Astrocyte (in vitro differentiated cells and primary cell): ENCODE results near the gene ANKS1A. TPM values are rescaled to one million over a fixed set of nuclear protein-coding genes. Genes with fewer than 3 reads are reported as not detected.

Source experiments
- DNase-seq: peaks from one replicate; pipeline ENCODE4 v3.0.0-alpha.2; 2010; ENCODE audit warnings: low read depth
- FAIRE-seq: peaks from 2 replicates; lab custom pipeline; 2011; peaks lifted over from hg19 to GRCh38; lab: Jason Lieb, UNC
- H2AFZ ChIP-seq: 2 replicates; pipeline ENCODE4 v1.6.0; 2012; ENCODE audit warnings: low read depth, low read length, inconsistent platforms
- H3K27ac ChIP-seq: 2 replicates; pipeline ENCODE4 v1.5.1; 2011; ENCODE audit warnings: low read depth, low read length, inconsistent platforms
- H3K27me3 ChIP-seq: 2 replicates; pipeline ENCODE4 v1.6.0; 2011; ENCODE audit warnings: low read length, inconsistent platforms; ENCODE audit not compliant: insufficient read depth
- H3K36me3 ChIP-seq: 2 replicates; pipeline ENCODE4 v1.5.1; 2011; ENCODE audit warnings: low read length, inconsistent platforms; ENCODE audit not compliant: insufficient read depth
- H3K4me1 ChIP-seq: 2 replicates; pipeline ENCODE4 v1.5.1; 2011; ENCODE audit warnings: low read length, inconsistent platforms; ENCODE audit not compliant: insufficient read depth
- H3K4me2 ChIP-seq: 2 replicates; pipeline ENCODE4 v1.6.0; 2012; ENCODE audit warnings: low read length, inconsistent platforms
- H3K4me3 ChIP-seq: 2 replicates; pipeline ENCODE4 v1.5.1; 2011; ENCODE audit warnings: low read depth, mild to moderate bottlenecking, low read length, inconsistent platforms; ENCODE audit not compliant: insufficient read depth
- H3K79me2 ChIP-seq: 2 replicates; pipeline ENCODE4 v1.6.0; 2012; ENCODE audit warnings: mild to moderate bottlenecking, low read length, inconsistent platforms; ENCODE audit not compliant: insufficient read depth
- H3K9ac ChIP-seq: 2 replicates; pipeline ENCODE4 v1.6.0; 2012; ENCODE audit warnings: mild to moderate bottlenecking, low read length, inconsistent platforms
- H3K9me3 ChIP-seq: 2 replicates; pipeline ENCODE4 v1.5.1; 2012; ENCODE audit warnings: low read depth, mild to moderate bottlenecking, low read length, inconsistent platforms; ENCODE audit not compliant: insufficient read depth
- H4K20me1 ChIP-seq: 2 replicates; pipeline ENCODE4 v1.6.0; 2012; ENCODE audit warnings: low read length, inconsistent platforms; ENCODE audit not compliant: insufficient read depth
- H3K27ac Mint-ChIP-seq: one replicate; pipeline ENCODE4 v1.8.0; 2021; ENCODE audit warnings: mild to moderate bottlenecking, mixed read lengths; ENCODE audit not compliant: unreplicated experiment
- H3K27me3 Mint-ChIP-seq: one replicate; pipeline ENCODE4 v1.8.0; 2021; ENCODE audit warnings: low read depth, mixed read lengths; ENCODE audit not compliant: unreplicated experiment
- H3K36me3 Mint-ChIP-seq: one replicate; pipeline ENCODE4 v1.8.0; 2021; ENCODE audit warnings: low read depth, mixed read lengths; ENCODE audit not compliant: unreplicated experiment
- H3K4me1 Mint-ChIP-seq: one replicate; pipeline ENCODE4 v1.8.0; 2021; ENCODE audit warnings: low read depth, mixed read lengths; ENCODE audit not compliant: unreplicated experiment
- H3K4me3 Mint-ChIP-seq: one replicate; pipeline ENCODE4 v1.8.0; 2021; ENCODE audit warnings: mild to moderate bottlenecking, moderate library complexity, mixed read lengths; ENCODE audit not compliant: unreplicated experiment
- H3K9me3 Mint-ChIP-seq: one replicate; pipeline ENCODE4 v1.8.0; 2021; ENCODE audit warnings: mild to moderate bottlenecking, mixed read lengths; ENCODE audit not compliant: unreplicated experiment
- EZH2 ChIP-seq: IDR thresholded peaks from 2 replicates; pipeline ENCODE4 v1.6.1; 2012; ENCODE audit warnings: mild to moderate bottlenecking, low read length, inconsistent platforms; ENCODE audit not compliant: insufficient read depth
- total RNA-seq: library from RNA; stranded (reverse); gene quantifications from 2 replicates; pipeline ENCODE4 v1.2.1, GENCODE V29; 2021
- TF ChIP-seq, protein P1 (sequence below): IDR thresholded peaks from 2 replicates; pipeline ENCODE4 v1.5.1; 2011; ENCODE audit warnings: low read depth, mild to moderate bottlenecking, inconsistent platforms, low read length, moderate library complexity; ENCODE audit not compliant: insufficient read depth

The ANKS1A gene
- total RNA-seq, 1 donor from 2014 or later, result 18.0 TPM

DNA sequence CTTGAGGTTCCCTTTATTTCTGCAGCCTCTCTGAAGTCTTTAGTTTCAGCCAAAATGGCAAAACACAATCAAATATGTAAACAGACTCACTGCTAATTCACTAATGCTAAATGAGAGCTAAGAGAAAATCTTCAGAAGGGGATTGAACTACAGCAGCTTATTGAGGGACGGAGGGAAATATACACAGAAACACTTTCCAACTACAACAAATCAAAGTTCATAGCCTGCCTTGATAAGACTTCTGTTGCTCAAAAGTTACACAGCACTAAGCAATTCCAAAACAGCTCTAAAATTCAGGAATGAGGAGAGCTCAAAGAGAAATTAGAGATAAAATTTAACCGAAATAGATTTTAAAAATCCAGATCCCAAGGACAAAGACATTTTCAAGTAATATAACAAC lies 250.4 kb downstream of the ANKS1A start:
- no peak for TF ChIP-seq EZH2
- TF ChIP-seq, protein P1, sequence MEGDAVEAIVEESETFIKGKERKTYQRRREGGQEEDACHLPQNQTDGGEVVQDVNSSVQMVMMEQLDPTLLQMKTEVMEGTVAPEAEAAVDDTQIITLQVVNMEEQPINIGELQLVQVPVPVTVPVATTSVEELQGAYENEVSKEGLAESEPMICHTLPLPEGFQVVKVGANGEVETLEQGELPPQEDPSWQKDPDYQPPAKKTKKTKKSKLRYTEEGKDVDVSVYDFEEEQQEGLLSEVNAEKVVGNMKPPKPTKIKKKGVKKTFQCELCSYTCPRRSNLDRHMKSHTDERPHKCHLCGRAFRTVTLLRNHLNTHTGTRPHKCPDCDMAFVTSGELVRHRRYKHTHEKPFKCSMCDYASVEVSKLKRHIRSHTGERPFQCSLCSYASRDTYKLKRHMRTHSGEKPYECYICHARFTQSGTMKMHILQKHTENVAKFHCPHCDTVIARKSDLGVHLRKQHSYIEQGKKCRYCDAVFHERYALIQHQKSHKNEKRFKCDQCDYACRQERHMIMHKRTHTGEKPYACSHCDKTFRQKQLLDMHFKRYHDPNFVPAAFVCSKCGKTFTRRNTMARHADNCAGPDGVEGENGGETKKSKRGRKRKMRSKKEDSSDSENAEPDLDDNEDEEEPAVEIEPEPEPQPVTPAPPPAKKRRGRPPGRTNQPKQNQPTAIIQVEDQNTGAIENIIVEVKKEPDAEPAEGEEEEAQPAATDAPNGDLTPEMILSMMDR, result no peak
- H3K36me3 Mint-ChIP-seq, result no peaks in the 10 kb centered on the region
- Histone ChIP-seq H3K79me2 (no peaks in the 10 kb centered on the region), H3K4me2 (no peak overlapping the region), H3K27me3 (no peaks in the 10 kb centered on the region), H3K4me1 (no peaks in the 10 kb centered on the region), H3K36me3 (no peaks in the 10 kb centered on the region), H3K4me3 (no peak overlapping the region), H3K9me3 (no peaks in the 10 kb centered on the region), H4K20me1 (no peaks in the 10 kb centered on the region), H3K9ac (no peak overlapping the region), H2AFZ (no peak overlapping the region), H3K27ac (no peak overlapping the region)
- FAIRE-seq, result no peak
- H3K27me3 Mint-ChIP-seq, result peaks cover 2% of the 10 kb centered on the region
- H3K4me1 Mint-ChIP-seq, result peaks cover 2% of the 10 kb centered on the region
- no peak overlapping the region for H3K4me3 Mint-ChIP-seq
- no peaks in the 10 kb centered on the region for H3K9me3 Mint-ChIP-seq
- DNase-seq, result no peak
- no peak overlapping the region for H3K27ac Mint-ChIP-seq

DNA sequence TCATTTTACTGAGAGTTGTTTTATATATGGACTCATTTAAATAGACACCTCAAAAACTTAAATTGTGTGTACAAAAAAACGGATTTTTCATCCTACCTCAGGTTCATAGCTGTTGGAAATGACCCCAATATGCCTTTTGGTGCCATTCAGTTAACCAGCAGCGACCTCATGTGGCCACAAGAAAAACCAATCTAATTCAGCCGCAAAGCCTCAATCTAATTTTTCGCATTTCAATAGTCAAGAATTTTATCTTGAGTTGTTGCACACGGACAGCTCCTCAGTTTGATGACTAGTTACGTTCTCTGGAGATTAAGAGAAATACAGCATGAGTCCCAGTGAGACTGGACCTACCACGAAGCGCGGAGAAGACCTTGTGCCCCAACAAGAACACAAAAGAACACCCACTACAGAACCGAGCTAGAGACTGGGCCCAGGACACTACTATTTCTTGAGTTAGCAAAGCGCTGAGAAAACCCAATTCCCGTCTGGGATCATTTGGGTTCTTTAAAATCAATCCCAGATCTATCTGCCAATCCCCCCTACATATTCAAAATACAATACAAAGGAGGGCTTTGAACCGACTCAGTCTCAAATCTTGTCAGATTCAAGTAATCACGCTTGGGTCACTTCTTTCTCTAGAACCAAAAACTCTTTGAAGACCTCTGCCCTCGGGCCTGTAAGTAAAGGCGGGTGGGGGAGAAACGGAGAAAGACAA lies 251.0 kb downstream of the ANKS1A start:
- H3K9ac ChIP-seq, result no peak overlapping the region
- H2AFZ ChIP-seq, result peak overlapping the region; percentile 58
- H3K9me3 ChIP-seq, result no peaks in the 10 kb centered on the region
- no peaks in the 10 kb centered on the region for H3K9me3 Mint-ChIP-seq
- peaks cover 2% of the 10 kb centered on the region for H3K4me1 Mint-ChIP-seq
- no peak overlapping the region for H3K27ac ChIP-seq
- H3K27ac Mint-ChIP-seq, result no peak overlapping the region
- peak; percentile 98 for FAIRE-seq
- H3K36me3 ChIP-seq, result no peaks in the 10 kb centered on the region
- H3K4me2 ChIP-seq, result peak overlapping the region; percentile 21
- no peaks in the 10 kb centered on the region for H3K4me1 ChIP-seq
- H3K27me3 Mint-ChIP-seq, result peaks cover 2% of the 10 kb centered on the region
- H4K20me1 ChIP-seq, result no peaks in the 10 kb centered on the region
- TF ChIP-seq, protein P1, result peak; percentile 97
- TF ChIP-seq EZH2, result no peak
- no peaks in the 10 kb centered on the region for H3K36me3 Mint-ChIP-seq
- no peaks in the 10 kb centered on the region for H3K79me2 ChIP-seq
- H3K4me3 Mint-ChIP-seq, result no peak overlapping the region
- peak; percentile 56 for DNase-seq
- H3K4me3 ChIP-seq, result no peak overlapping the region
- no peaks in the 10 kb centered on the region for H3K27me3 ChIP-seq

DNA sequence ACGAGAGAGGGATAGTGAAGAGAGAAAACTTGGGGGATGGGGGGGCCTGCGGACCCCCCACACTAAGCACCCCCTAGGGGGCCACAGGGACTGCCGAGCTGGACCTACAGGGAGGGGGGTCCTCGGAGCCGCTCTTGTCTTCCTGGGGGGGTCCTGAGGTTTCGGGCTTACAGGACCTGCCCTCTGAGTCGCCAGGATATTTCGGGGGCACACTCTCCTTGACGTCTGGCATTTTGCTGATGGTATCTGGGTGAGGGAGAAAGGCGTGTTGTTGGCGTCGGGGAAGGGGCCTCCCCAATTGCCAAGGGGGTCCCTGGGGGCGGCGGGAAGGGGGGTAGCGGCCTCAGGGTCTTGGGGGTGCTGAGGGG lies 251.6 kb downstream of the ANKS1A start:
- no peak overlapping the region for H3K27ac Mint-ChIP-seq

More for the DNA sequence above, 251.6 kb downstream of the ANKS1A start:
- Histone ChIP-seq H3K79me2 (no peaks in the 10 kb centered on the region), H3K4me3 (no peak overlapping the region), H4K20me1 (no peaks in the 10 kb centered on the region), H3K9ac (no peak overlapping the region), H2AFZ (peak overlapping the region; percentile 66), H3K4me1 (no peaks in the 10 kb centered on the region), H3K27me3 (no peaks in the 10 kb centered on the region), H3K27ac (no peak overlapping the region), H3K36me3 (no peaks in the 10 kb centered on the region), H3K9me3 (no peaks in the 10 kb centered on the region), H3K4me2 (peak overlapping the region; percentile 8)
- Mint-ChIP-seq H3K27me3 (peaks cover 2% of the 10 kb centered on the region), H3K9me3 (no peaks in the 10 kb centered on the region), H3K36me3 (no peaks in the 10 kb centered on the region), H3K4me3 (no peak overlapping the region), H3K4me1 (peaks cover 2% of the 10 kb centered on the region)
- no peak for TF ChIP-seq EZH2
- TF ChIP-seq, protein P1, result no peak
- FAIRE-seq, result no peak
- DNase-seq, result no peak
